B cell (primary cell): ENCODE results near the gene MBNL2. TPM values are rescaled to one million over a fixed set of nuclear protein-coding genes. Genes with fewer than 3 reads are reported as not detected.

Experiments used
- ATAC-seq: fragments of 200-7000 bp; cut with Tn5 transposase; one replicate; pipeline ENCODE4 v1.10.0; 2021; ENCODE audit warnings: low read depth, mild to moderate bottlenecking, moderate number of reproducible peaks, moderate library complexity
- CTCF ChIA-PET: fragments of 350-600 bp; sonication (Branson Sonifier 250); formaldehyde crosslinking; loops from one replicate; lab custom pipeline; 2021; ENCODE audit warnings: antibody characterized with exemption, inconsistent platforms; lab: Charles Lee
- POLR2A ChIA-PET: fragments of 350-600 bp; sonication (Branson Sonifier 250); formaldehyde crosslinking; loops from one replicate; lab custom pipeline; 2021; ENCODE audit warnings: antibody characterized with exemption; lab: Charles Lee
- DNase-seq: peaks from one replicate; pipeline ENCODE4 v3.0.0; 2013
- H2AFZ ChIP-seq: 2 replicates; pipeline ENCODE4 v1.6.1; 2012; ENCODE audit warnings: mild to moderate bottlenecking, low read depth, low read length; ENCODE audit not compliant: insufficient read depth, poor library complexity, severe bottlenecking
- H3K27ac ChIP-seq, 2 donors: 1 replicate in 1 of 2; 2 replicates in 1 of 2; pipeline ENCODE4 v1.5.1; 2012 to 2013; ENCODE audit warnings: low read length in 2 of 2, mild to moderate bottlenecking in 2 of 2, moderate library complexity in 1 of 2
- H3K27me3 ChIP-seq, 4 experiments: fragments of 200-600 bp in 1 of 4; sonication (generic) in 1 of 4; replicated peaks in 1 of 4; 1 replicate in 2 of 4; 2 replicates in 2 of 4; pipeline versions ENCODE4 v1.6.1 to v1.7.0; 2013 to 2016; ENCODE audit warnings: low read length in 3 of 4, mild to moderate bottlenecking in 2 of 4, mixed read lengths in 1 of 4, moderate library complexity in 1 of 4; ENCODE audit not compliant: insufficient read depth in 4 of 4, control insufficient read depth in 3 of 4; ENCODE audit errors: control extremely low read depth in 1 of 4
- H3K36me3 ChIP-seq, 2 experiments: replicated peaks in 1 of 2; 1 replicate in 1 of 2; 2 replicates in 1 of 2; pipeline versions ENCODE4 v1.6.1 to v1.7.1; 2013; ENCODE audit warnings: low read length in 1 of 2; ENCODE audit not compliant: insufficient read depth in 2 of 2, control insufficient read depth in 1 of 2; ENCODE audit errors: control extremely low read depth in 1 of 2, extremely low read depth in 1 of 2
- H3K4me1 ChIP-seq, 2 donors: fragments of 200-600 bp in 1 of 2; sonication (generic) in 1 of 2; 1 replicate in 1 of 2; 2 replicates in 1 of 2; pipeline versions ENCODE4 v1.5.1 to v1.6.1; 2013 to 2017; ENCODE audit warnings: low read length in 2 of 2; ENCODE audit not compliant: control insufficient read depth in 2 of 2, insufficient read depth in 2 of 2
- H3K4me2 ChIP-seq: replicated peaks from 2 replicates; pipeline ENCODE3; 2012; ENCODE audit warnings: mild to moderate bottlenecking, low read depth, low read length; ENCODE audit not compliant: poor library complexity, severe bottlenecking
- H3K4me3 ChIP-seq, 5 experiments: fragments of 200-600 bp in 1 of 5; sonication (generic) in 1 of 5; 1 replicate in 3 of 5; 2 replicates in 2 of 5; pipeline versions ENCODE4 v1.5.1 to v1.7.0; 2011 to 2016; ENCODE audit warnings: low read length in 4 of 5, mild to moderate bottlenecking in 4 of 5, low read depth in 2 of 5, control low read depth in 1 of 5, moderate library complexity in 1 of 5; ENCODE audit not compliant: insufficient read depth in 1 of 5; ENCODE audit errors: control extremely low read depth in 1 of 5, extremely low read depth in 1 of 5
- H3K79me2 ChIP-seq: fragments of 200-600 bp; sonication (generic); one replicate; pipeline ENCODE4 v1.6.0; 2016; ENCODE audit warnings: low read length; ENCODE audit not compliant: control insufficient read depth, insufficient read depth
- H3K9ac ChIP-seq: fragments of 200-600 bp; sonication (generic); 2 replicates; pipeline ENCODE4 v1.6.1; 2017; ENCODE audit warnings: mild to moderate bottlenecking, low read length, moderate library complexity
- H3K9me3 ChIP-seq, 3 donors: one replicate each; pipeline versions ENCODE4 v1.6.1 to v1.7.1; 2013; ENCODE audit warnings: low read length in 2 of 3; ENCODE audit not compliant: control insufficient read depth in 2 of 3, insufficient read depth in 1 of 3; ENCODE audit errors: control extremely low read depth in 1 of 3
- H4K20me1 ChIP-seq: 2 replicates; pipeline ENCODE4 v1.6.0; 2012; ENCODE audit warnings: mild to moderate bottlenecking, low read length; ENCODE audit not compliant: insufficient read depth, control insufficient read depth, poor library complexity, severe bottlenecking
- H3K27ac Mint-ChIP-seq: one replicate; pipeline ENCODE4 v1.8.0; 2021; ENCODE audit warnings: mixed read lengths
- H3K27me3 Mint-ChIP-seq: one replicate; pipeline ENCODE4 v1.8.0; 2021; ENCODE audit warnings: mixed read lengths
- H3K4me1 Mint-ChIP-seq: one replicate; pipeline ENCODE4 v1.8.0; 2021; ENCODE audit warnings: mixed read lengths
- H3K4me3 Mint-ChIP-seq: one replicate; pipeline ENCODE4 v1.8.0; 2021; ENCODE audit warnings: mixed read lengths
- H3K9me3 Mint-ChIP-seq: one replicate; pipeline ENCODE4 v1.8.0; 2022; ENCODE audit warnings: mixed read lengths; ENCODE audit not compliant: insufficient read depth
- CTCF ChIP-seq: fragments of 200-600 bp; IDR thresholded peaks from one replicate; pipeline ENCODE4 v1.8.0; 2022; ENCODE audit warnings: antibody characterized with exemption, mild to moderate bottlenecking
- EZH2 ChIP-seq: IDR thresholded peaks from 2 replicates; pipeline ENCODE4 v1.6.1; 2012; ENCODE audit warnings: borderline replicate concordance, low read depth, mild to moderate bottlenecking, moderate library complexity, low read length; ENCODE audit not compliant: insufficient read depth, poor library complexity, severe bottlenecking
- WGBS: methylation state at CpG from one replicate; pipeline ENCODE4 v1.1.5; 2013; ENCODE audit warnings: missing lambda C conversion rate; ENCODE audit not compliant: insufficient coverage; 5-methylcytosine and 5-hydroxymethylcytosine counted together
- intact Hi-C: fragments of 100-400 bp; cut with micrococcal nuclease; formaldehyde crosslinking; loops from one replicate; pipeline ENCODE4 v1.10.0; 2022
- polyA plus RNA-seq: library from polyadenylated mRNA; depleted of rRNA; stranded (reverse); fragments of >200 nt; gene quantifications from 2 replicates; pipeline ENCODE4 v1.2.3, GENCODE V29; 2012
- total RNA-seq, 2 donors: library from RNA; stranded (reverse); fragments of 120-200 nt in 1 of 2; gene quantifications; 1 replicate in 1 of 2; 2 replicates in 1 of 2; pipeline versions ENCODE4 v1.2.3 to v1.2.4, GENCODE V29; 2013 to 2022

The MBNL2 gene
- total and polyA plus RNA-seq, 2 donors (not counting 1 experiment from before 2014, with no cell fraction given): 6.9 to 50.1 TPM

- 100% methylated on average over 3 of the region's 4 CpGs for WGBS
- no peak for DNase-seq
- Histone ChIP-seq H3K79me2 (no peaks in the 10 kb centered on the region), H2AFZ (no peak overlapping the region), H3K27ac (no peak overlapping the region), H3K36me3 (peaks cover 4 to 42% of the 10 kb centered on the region in 2 experiments), H3K4me3 (no peak overlapping the region), H3K9ac (no peak overlapping the region), H4K20me1 (peaks cover 6% of the 10 kb centered on the region), H3K4me2 (no peak overlapping the region), H3K27me3 (no peaks in the 10 kb centered on the region), H3K4me1 (no peaks in the 10 kb centered on the region), H3K9me3 (no peaks in the 10 kb centered on the region)
- intact Hi-C loops: no loop called here
- POLR2A ChIA-PET: no interaction called here
- no peak overlapping the region for H3K4me3 Mint-ChIP-seq
- H3K27me3 Mint-ChIP-seq: no peaks in the 10 kb centered on the region
- TF ChIP-seq CTCF: no peak
- TF ChIP-seq EZH2: no peak
- no peak overlapping the region for H3K27ac Mint-ChIP-seq
- ATAC-seq: no peak
- H3K9me3 Mint-ChIP-seq: no peaks in the 10 kb centered on the region
- H3K4me1 Mint-ChIP-seq: no peaks in the 10 kb centered on the region
- CTCF ChIA-PET: interaction anchor here (1.7 kb wide), 1 partner anchor 228 kb away, joined by 5 read pairs; no protein-coding TSS in a partner anchor
These were observed 115.9 kb downstream of the MBNL2 start for GRCh38 chr13:97337985-97338499.

GRCh38 chr13:97338571-97338970 is 116.4 kb downstream of the MBNL2 start:
- H3K4me3 ChIP-seq: no peak overlapping the region
- intact Hi-C loops: no loop called here
- TF ChIP-seq EZH2: no peak
- TF ChIP-seq CTCF: no peak
- H3K9ac ChIP-seq: no peak overlapping the region
- POLR2A ChIA-PET: no interaction called here
- no peaks in the 10 kb centered on the region for H3K9me3 ChIP-seq
- Mint-ChIP-seq H3K4me1 (no peaks in the 10 kb centered on the region), H3K9me3 (no peaks in the 10 kb centered on the region), H3K27me3 (no peaks in the 10 kb centered on the region), H3K27ac (no peak overlapping the region), H3K4me3 (no peak overlapping the region)
- no peak overlapping the region for H3K27ac ChIP-seq
- CTCF ChIA-PET: no interaction called here
- no peak overlapping the region for H3K4me2 ChIP-seq
- H3K27me3 ChIP-seq: no peaks in the 10 kb centered on the region
- H3K36me3 ChIP-seq: peaks cover 7 to 47% of the 10 kb centered on the region in 2 experiments
- H4K20me1 ChIP-seq: peaks cover 6% of the 10 kb centered on the region
- WGBS: 99% methylated on average over 13 of the region's 16 CpGs
- H2AFZ ChIP-seq: no peak overlapping the region
- H3K79me2 ChIP-seq: no peaks in the 10 kb centered on the region
- no peaks in the 10 kb centered on the region for H3K4me1 ChIP-seq
- ATAC-seq: no peak
- no peak for DNase-seq
